WTC11 (cell line): Measurements from ENCODE around the gene GHITM.

Experiments
- ATF3 ChIP-seq: sonication (generic); formaldehyde crosslinking; conservative IDR thresholded peaks from 2 replicates; pipeline ENCODE4 v1.8.1; 2022; ENCODE audit warnings: mild to moderate bottlenecking, missing genetic modification reagents
- CTCF ChIP-seq: fragments of 200-600 bp; IDR thresholded peaks from 2 replicates; pipeline ENCODE4 v1.8.0; 2022; ENCODE audit warnings: antibody characterized with exemption
- E2F4 ChIP-seq: sonication (generic); formaldehyde crosslinking; IDR thresholded peaks from 2 replicates; pipeline ENCODE4 v1.8.1; 2022; ENCODE audit warnings: low read depth, mild to moderate bottlenecking, moderate library complexity, missing genetic modification reagents, borderline replicate concordance
- FOXP4 ChIP-seq: sonication (generic); formaldehyde crosslinking; IDR thresholded peaks from 2 replicates; pipeline ENCODE4 v1.8.0; 2022; ENCODE audit warnings: mild to moderate bottlenecking, missing genetic modification reagents
- JUN ChIP-seq: sonication (generic); formaldehyde crosslinking; IDR thresholded peaks from 2 replicates; pipeline ENCODE4 v1.8.0; 2023; ENCODE audit warnings: mild to moderate bottlenecking, missing genetic modification reagents
- MAX ChIP-seq: sonication (generic); formaldehyde crosslinking; IDR thresholded peaks from 2 replicates; pipeline ENCODE4 v1.8.0; 2022; ENCODE audit warnings: mild to moderate bottlenecking, missing genetic modification reagents
- NFYB ChIP-seq: sonication (generic); formaldehyde crosslinking; conservative IDR thresholded peaks from 2 replicates; pipeline ENCODE4 v1.8.0; 2022; ENCODE audit warnings: low read depth, missing genetic modification reagents
- RELA ChIP-seq: sonication (generic); formaldehyde crosslinking; IDR thresholded peaks from 2 replicates; pipeline ENCODE4 v1.8.1; 2022; ENCODE audit warnings: missing genetic modification reagents, mild to moderate bottlenecking, borderline replicate concordance
- SMAD3 ChIP-seq: sonication (generic); formaldehyde crosslinking; IDR thresholded peaks from 2 replicates; pipeline ENCODE4 v1.8.0; 2022; ENCODE audit warnings: missing genetic modification reagents, mild to moderate bottlenecking, borderline replicate concordance
- TEAD1 ChIP-seq: sonication (generic); formaldehyde crosslinking; IDR thresholded peaks from 2 replicates; pipeline ENCODE4 v1.8.0; 2022; ENCODE audit warnings: mild to moderate bottlenecking, missing genetic modification reagents
- ZMAT4 ChIP-seq: fragments of 250-450 bp; sonication (Bioruptor Pico); IDR thresholded peaks from 2 replicates; pipeline ENCODE4 v1.9.0; 2021; ENCODE audit warnings: mild to moderate bottlenecking
- ZNF425 ChIP-seq: fragments of 250-450 bp; sonication (Bioruptor Pico); conservative IDR thresholded peaks from 2 replicates; pipeline ENCODE4 v1.9.0; 2021; ENCODE audit warnings: mild to moderate bottlenecking
- ZNF512 ChIP-seq: sonication (generic); formaldehyde crosslinking; IDR thresholded peaks from 2 replicates; pipeline ENCODE4 v1.8.1; 2022; ENCODE audit warnings: missing genetic modification reagents, borderline replicate concordance

GRCh38 chr10:84114088-84114667, 25.1 kb upstream of the GHITM start:
- TF ChIP-seq MAX (CRISPR knock-in tag), result no peak
- no peak for TF ChIP-seq NFYB (CRISPR knock-in tag)
- no peak for TF ChIP-seq RELA (CRISPR knock-in tag)
- TF ChIP-seq CTCF, result 0 out of 2 replicates have a peak, but pooled peaks have one; percentile 17
- no peak for TF ChIP-seq ZNF512
- no peak for TF ChIP-seq ATF3 (CRISPR knock-in tag)
- TF ChIP-seq SMAD3, result no peak
- TF ChIP-seq E2F4 (CRISPR knock-in tag), result no peak
- no peak for TF ChIP-seq JUN (CRISPR knock-in tag)
- no peak for TF ChIP-seq FOXP4 (CRISPR knock-in tag)
- no peak for TF ChIP-seq ZMAT4
- TF ChIP-seq TEAD1 (CRISPR knock-in tag), result no peak
- TF ChIP-seq ZNF425 (CRISPR knock-in tag), result no peak
